ENCODE results near the gene ZKSCAN2. TPM values are rescaled to one million over a fixed set of nuclear protein-coding genes. Genes with fewer than 3 reads are reported as not detected.

The ZKSCAN2 gene
- total RNA-seq, 1 donor from 2014 or later, result 11.9 TPM

- no peaks in the 10 kb centered on the region for H3K79me2 ChIP-seq (ENCODE audit: low read depth)
- no peak overlapping the region for H3K9ac ChIP-seq
- no peak for DNase-seq (ENCODE audit: low spot score)
- H4K20me1 ChIP-seq (ENCODE audit: low read depth), result no peaks in the 10 kb centered on the region
- Mint-ChIP-seq H3K27me3 (ENCODE audit: insufficient read depth, low read depth) (no peaks in the 10 kb centered on the region), H3K4me1 (no peaks in the 10 kb centered on the region), H3K4me3 (no peak overlapping the region), H3K36me3 (no peaks in the 10 kb centered on the region), H3K9me3 (no peaks in the 10 kb centered on the region), H3K27ac (no peak overlapping the region)
- H3K4me1 ChIP-seq, result no peaks in the 10 kb centered on the region
- no peaks in the 10 kb centered on the region for H3K27me3 ChIP-seq
- H3K27ac ChIP-seq, result no peak overlapping the region
- no peaks in the 10 kb centered on the region for H3F3A ChIP-seq (ENCODE audit: low read depth)
- H3K9me3 ChIP-seq (ENCODE audit: low read depth), result no peaks in the 10 kb centered on the region
- H3K36me3 ChIP-seq, result no peaks in the 10 kb centered on the region
- TF ChIP-seq CTCF (IDR thresholded peaks at IDR 0.05) (no peak), EZH2 (IDR thresholded peaks at IDR 0.05) (no peak), EZH2phosphoT487 (IDR thresholded peaks at IDR 0.05) (no peak)
- H3K4me2 ChIP-seq, result no peak overlapping the region
- no peak overlapping the region for H3K4me3 ChIP-seq
- H2AFZ ChIP-seq (replicated peaks), result no peak overlapping the region
Observed at GRCh38 chr16:25199457-25199856, 58.2 kb downstream of the ZKSCAN2 start.

GRCh38 chr16:25198021-25198420 lies 59.6 kb downstream of the ZKSCAN2 start:
- no peaks in the 10 kb centered on the region for H3K9me3 Mint-ChIP-seq
- Histone ChIP-seq H3K9me3 (ENCODE audit: low read depth) (no peaks in the 10 kb centered on the region), H3K36me3 (no peaks in the 10 kb centered on the region), H3K4me3 (no peak overlapping the region), H3K9ac (no peak overlapping the region), H3K4me2 (no peak overlapping the region), H4K20me1 (ENCODE audit: low read depth) (no peaks in the 10 kb centered on the region), H2AFZ (replicated peaks) (no peak overlapping the region), H3K79me2 (ENCODE audit: low read depth) (no peaks in the 10 kb centered on the region), H3K4me1 (no peaks in the 10 kb centered on the region), H3K27me3 (no peaks in the 10 kb centered on the region), H3F3A (ENCODE audit: low read depth) (no peaks in the 10 kb centered on the region), H3K27ac (no peak overlapping the region)
- H3K27ac Mint-ChIP-seq, result no peak overlapping the region
- H3K4me1 Mint-ChIP-seq, result no peaks in the 10 kb centered on the region
- no peak for DNase-seq (ENCODE audit: low spot score)
- no peaks in the 10 kb centered on the region for H3K36me3 Mint-ChIP-seq
- no peak overlapping the region for H3K4me3 Mint-ChIP-seq
- H3K27me3 Mint-ChIP-seq (ENCODE audit: insufficient read depth, low read depth), result no peaks in the 10 kb centered on the region
- no peak for TF ChIP-seq EZH2phosphoT487 (IDR thresholded peaks at IDR 0.05)
- no peak for TF ChIP-seq CTCF (IDR thresholded peaks at IDR 0.05)
- TF ChIP-seq EZH2 (IDR thresholded peaks at IDR 0.05), result no peak

GRCh38 chr16:25194273-25194878 lies 63.3 kb downstream of the ZKSCAN2 start:
- no peak overlapping the region for H3K4me3 ChIP-seq
- H3K79me2 ChIP-seq (ENCODE audit: low read depth), result no peaks in the 10 kb centered on the region
- H3K9me3 ChIP-seq (ENCODE audit: low read depth), result no peaks in the 10 kb centered on the region
- no peak overlapping the region for H3K27ac Mint-ChIP-seq
- no peaks in the 10 kb centered on the region for H3F3A ChIP-seq (ENCODE audit: low read depth)
- no peaks in the 10 kb centered on the region for H3K27me3 Mint-ChIP-seq (ENCODE audit: insufficient read depth, low read depth)
- no peaks in the 10 kb centered on the region for H4K20me1 ChIP-seq (ENCODE audit: low read depth)
- H3K9me3 Mint-ChIP-seq, result no peaks in the 10 kb centered on the region
- H3K9ac ChIP-seq, result no peak overlapping the region
- H3K4me1 Mint-ChIP-seq, result no peaks in the 10 kb centered on the region
- TF ChIP-seq EZH2phosphoT487 (IDR thresholded peaks at IDR 0.05) (no peak), CTCF (IDR thresholded peaks at IDR 0.05) (no peak), EZH2 (IDR thresholded peaks at IDR 0.05) (no peak)
- no peaks in the 10 kb centered on the region for H3K4me1 ChIP-seq
- no peak overlapping the region for H3K4me2 ChIP-seq
- no peaks in the 10 kb centered on the region for H3K36me3 ChIP-seq
- DNase-seq (ENCODE audit: low spot score), result no peak
- H3K4me3 Mint-ChIP-seq, result no peak overlapping the region
- no peak overlapping the region for H2AFZ ChIP-seq (replicated peaks)
- no peak overlapping the region for H3K27ac ChIP-seq
- no peaks in the 10 kb centered on the region for H3K36me3 Mint-ChIP-seq
- no peaks in the 10 kb centered on the region for H3K27me3 ChIP-seq
